ENCODE results near the gene MKI67.

DNA sequence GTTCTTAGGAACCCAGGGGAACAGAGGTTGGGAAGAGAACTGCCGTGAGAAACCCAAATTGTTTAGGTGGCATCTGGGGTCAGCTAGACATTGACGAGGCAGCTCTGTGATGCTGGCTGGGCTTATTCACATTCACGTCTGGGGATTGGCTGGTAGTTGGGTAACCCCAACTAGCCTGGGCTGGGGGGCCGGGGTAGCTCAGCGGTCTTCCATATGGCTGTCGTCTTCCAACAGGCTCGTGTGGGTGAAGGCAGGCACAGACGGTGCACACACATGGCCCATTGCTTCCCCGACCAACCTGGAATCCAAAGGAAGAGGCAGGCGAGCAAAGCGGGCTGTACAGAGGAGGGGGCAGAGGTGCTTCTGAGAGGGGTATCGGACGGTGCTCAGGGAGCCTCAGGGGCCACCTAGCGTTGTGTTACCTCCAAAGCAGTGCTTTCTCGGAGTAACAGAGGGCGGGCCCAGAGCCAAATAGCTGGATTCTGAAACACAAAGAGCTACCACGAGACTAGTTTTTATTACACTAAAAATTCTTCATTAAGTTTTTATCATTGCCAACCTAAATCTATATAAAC lies 34.5 kb downstream of the MKI67 start:
- TF ChIP-seq, protein P1, sequence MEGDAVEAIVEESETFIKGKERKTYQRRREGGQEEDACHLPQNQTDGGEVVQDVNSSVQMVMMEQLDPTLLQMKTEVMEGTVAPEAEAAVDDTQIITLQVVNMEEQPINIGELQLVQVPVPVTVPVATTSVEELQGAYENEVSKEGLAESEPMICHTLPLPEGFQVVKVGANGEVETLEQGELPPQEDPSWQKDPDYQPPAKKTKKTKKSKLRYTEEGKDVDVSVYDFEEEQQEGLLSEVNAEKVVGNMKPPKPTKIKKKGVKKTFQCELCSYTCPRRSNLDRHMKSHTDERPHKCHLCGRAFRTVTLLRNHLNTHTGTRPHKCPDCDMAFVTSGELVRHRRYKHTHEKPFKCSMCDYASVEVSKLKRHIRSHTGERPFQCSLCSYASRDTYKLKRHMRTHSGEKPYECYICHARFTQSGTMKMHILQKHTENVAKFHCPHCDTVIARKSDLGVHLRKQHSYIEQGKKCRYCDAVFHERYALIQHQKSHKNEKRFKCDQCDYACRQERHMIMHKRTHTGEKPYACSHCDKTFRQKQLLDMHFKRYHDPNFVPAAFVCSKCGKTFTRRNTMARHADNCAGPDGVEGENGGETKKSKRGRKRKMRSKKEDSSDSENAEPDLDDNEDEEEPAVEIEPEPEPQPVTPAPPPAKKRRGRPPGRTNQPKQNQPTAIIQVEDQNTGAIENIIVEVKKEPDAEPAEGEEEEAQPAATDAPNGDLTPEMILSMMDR (IDR thresholded peaks at IDR 0.05; ENCODE audit: extremely low read depth in 1 of 2, insufficient read depth in 1 of 2, low read depth in 1 of 2, low read length in 2 of 2), result no peak
- TF ChIP-seq POLR2A (IDR thresholded peaks at IDR 0.05; ENCODE audit: low read depth, low read length), result no peak
